Endothelial cell of umbilical vein (primary cell): ENCODE data around the gene NABP1. TPM values are rescaled to one million over a fixed set of nuclear protein-coding genes. Genes with fewer than 3 reads are reported as not detected.
A peak's percentile ranks its signal among the peaks of the same experiment; 100 is the strongest.

Experiments used
- BruUV-seq: library from RNA; stranded (reverse); fragments of 400-500 nt; replicated peaks from 2 replicates; lab custom pipeline; 2021; lab: Mats Ljungman, UMichigan
- CTCF ChIA-PET: fragments of 300-600, 350-600 bp; sonication (Branson Sonifier 250); formaldehyde crosslinking; loops from one replicate; lab custom pipeline; 2021; ENCODE audit warnings: antibody characterized with exemption, inconsistent platforms; lab: Charles Lee
- POLR2A ChIA-PET: fragments of 300-600, 350-600 bp; sonication (Branson Sonifier 250); formaldehyde crosslinking; loops from one replicate; lab custom pipeline; 2021; ENCODE audit warnings: antibody characterized with exemption, inconsistent platforms; lab: Charles Lee
- DNase-seq: peaks from one replicate; pipeline ENCODE4 v3.0.0-alpha.2; 2011; ENCODE audit warnings: low read depth, low spot score
- FAIRE-seq: peaks from 2 replicates; lab custom pipeline; 2011; peaks lifted over from hg19 to GRCh38; lab: Jason Lieb, UNC
- H2AFZ ChIP-seq: 2 replicates; pipeline ENCODE4 v1.6.0; 2012; ENCODE audit warnings: low read depth, low read length, control low read depth, inconsistent platforms
- H3K27ac ChIP-seq: 2 replicates; pipeline ENCODE4 v1.5.1; 2011; ENCODE audit warnings: low read depth, mild to moderate bottlenecking, control low read depth, low read length, moderate library complexity; ENCODE audit not compliant: insufficient read depth
- H3K27me3 ChIP-seq, 2 experiments: 2 replicates each; pipeline versions ENCODE4 v1.6.0 to v1.6.1; 2011; ENCODE audit warnings: low read length in 2 of 2, mixed read lengths in 1 of 2; ENCODE audit not compliant: control insufficient read depth in 2 of 2, insufficient read depth in 2 of 2
- H3K36me3 ChIP-seq, 2 experiments: 2 replicates in 1 of 2; 3 replicates in 1 of 2; pipeline ENCODE4 v1.5.1; 2011; ENCODE audit warnings: low read length in 2 of 2, mild to moderate bottlenecking in 1 of 2, moderate library complexity in 1 of 2; ENCODE audit not compliant: control insufficient read depth in 2 of 2, insufficient read depth in 2 of 2; ENCODE audit errors: extremely low read depth in 1 of 2
- H3K4me1 ChIP-seq: 3 replicates; pipeline ENCODE4 v1.5.1; 2011; ENCODE audit warnings: mild to moderate bottlenecking, low read length; ENCODE audit not compliant: control insufficient read depth, insufficient read depth; ENCODE audit errors: extremely low read depth
- H3K4me2 ChIP-seq: 2 replicates; pipeline ENCODE4 v1.6.1; 2011; ENCODE audit warnings: low read length, control low read depth, mixed read lengths; ENCODE audit not compliant: insufficient read depth
- H3K4me3 ChIP-seq, 3 experiments: fragments of 200-600 bp in 1 of 3; sonication (generic), shearing (Covaris generic) in 1 of 3; replicated peaks in 1 of 3; 2 replicates each; pipeline ENCODE4 v1.5.1; 2011 to 2016; ENCODE audit warnings: control low read depth in 3 of 3, low read length in 3 of 3, mild to moderate bottlenecking in 2 of 3, inconsistent platforms in 1 of 3, low read depth in 1 of 3, moderate library complexity in 1 of 3; ENCODE audit not compliant: insufficient read depth in 1 of 3
- H3K79me2 ChIP-seq: 2 replicates; pipeline ENCODE4 v1.6.0; 2012; ENCODE audit warnings: low read length, inconsistent platforms; ENCODE audit not compliant: control insufficient read depth, insufficient read depth
- H3K9ac ChIP-seq: replicated peaks from 2 replicates; pipeline ENCODE3; 2011; ENCODE audit warnings: low read length, control low read depth; ENCODE audit not compliant: insufficient read depth; ENCODE audit errors: extremely low read depth
- H3K9me1 ChIP-seq: replicated peaks from 3 replicates; pipeline ENCODE4 v1.6.0; 2011; ENCODE audit warnings: mild to moderate bottlenecking, low read length; ENCODE audit not compliant: control insufficient read depth, insufficient read depth; ENCODE audit errors: extremely low read depth
- H3K9me3 ChIP-seq: replicated peaks from 2 replicates; pipeline ENCODE4 v1.5.1; 2012; ENCODE audit warnings: low read length, inconsistent platforms; ENCODE audit not compliant: control insufficient read depth, insufficient read depth
- H4K20me1 ChIP-seq: replicated peaks from 2 replicates; pipeline ENCODE3; 2011; ENCODE audit warnings: mild to moderate bottlenecking, low read length; ENCODE audit not compliant: control insufficient read depth, insufficient read depth; ENCODE audit errors: extremely low read depth
- CTCF ChIP-seq, 2 donors: IDR thresholded peaks; 1 replicate in 1 of 2; 2 replicates in 1 of 2; pipeline ENCODE4 v1.5.1; 2011; ENCODE audit warnings: low read length in 2 of 2, mild to moderate bottlenecking in 2 of 2, moderate library complexity in 2 of 2, control low read depth in 1 of 2, inconsistent platforms in 1 of 2, low read depth in 1 of 2; ENCODE audit not compliant: insufficient read depth in 1 of 2; ENCODE audit errors: extremely low read depth in 1 of 2
- EZH2 ChIP-seq: IDR thresholded peaks from 2 replicates; pipeline ENCODE4 v1.6.1; 2012; ENCODE audit warnings: borderline replicate concordance, low read depth, mild to moderate bottlenecking, moderate library complexity, low read length, inconsistent platforms; ENCODE audit not compliant: severe bottlenecking
- GATA2 ChIP-seq: IDR thresholded peaks from 2 replicates; pipeline ENCODE4 v1.7.0; 2011; ENCODE audit warnings: low read depth, mild to moderate bottlenecking, moderate library complexity, mixed read lengths, low read length; ENCODE audit not compliant: insufficient read length, insufficient read depth
- MYC ChIP-seq: IDR thresholded peaks from one replicate; pipeline ENCODE4 v1.6.1; 2011; ENCODE audit warnings: mild to moderate bottlenecking, low read depth, low read length
- POLR2AphosphoS5 ChIP-seq: IDR thresholded peaks from 2 replicates; pipeline ENCODE4 v1.6.1; 2012; ENCODE audit warnings: low read depth, mild to moderate bottlenecking, control low read depth, low read length, moderate library complexity; ENCODE audit not compliant: insufficient read depth
- dilution Hi-C: fragments of 300-500 bp; cut with MboI; formaldehyde crosslinking; loops from one replicate; pipeline ENCODE4 v1.15.0; 2019; ENCODE audit warnings: low sequenced_read_pairs; ENCODE audit not compliant: extremely low pct_ligation_motif_present
- intact Hi-C: fragments of 100-400 bp; cut with micrococcal nuclease; formaldehyde crosslinking; loops from one replicate; pipeline ENCODE4 v1.10.0; 2022
- polyA plus RNA-seq, 4 experiments: library from polyadenylated mRNA; depleted of rRNA in 3 of 4; stranded (reverse) in 3 of 4; unstranded in 1 of 4; fragments of >200 nt; gene quantifications; 2 replicates each; pipeline versions ENCODE4 v1.2.1 to v1.2.3, GENCODE V29; 2011 to 2012; ENCODE audit warnings: missing spikeins in 1 of 4
- total RNA-seq: library from RNA; stranded (reverse); gene quantifications from 2 replicates; pipeline ENCODE4 v1.2.3, GENCODE V29; 2021

The NABP1 gene
- total and polyA plus RNA-seq, 2 donors (not counting 3 experiments of a cell fraction or from before 2014, with no cell fraction given) = 14.7 to 47.6 TPM

GRCh38 chr2:191676790-191677645 lies 918 bp upstream of the NABP1 start:
- ChIA-PET CTCF (interaction anchor here (0.6 to 2.7 kb wide), 6 partner anchors 12 to 110 kb away, joined by 3 to 19 read pairs (median 3); no protein-coding TSS in a partner anchor), POLR2A (interaction anchor here (0.6 to 2.0 kb wide), 33 partner anchors 8 to 1625 kb away, joined by 3 to 25 read pairs (median 4); partner anchors contain the start of genes CAVIN2 and TMEFF2)
- Histone ChIP-seq H3K79me2 (peaks cover 36% of the 10 kb centered on the region), H3K9me1 (no peaks in the 10 kb centered on the region), H3K9ac (peak overlapping the region; percentile 92), H3K4me2 (peak overlapping the region; percentile 83), H2AFZ (peak overlapping the region; percentile 37), H3K4me3 (peak overlapping the region; percentile 54 to 81 (median 60)), H3K4me1 (peaks cover 40% of the 10 kb centered on the region), H3K36me3 (peaks cover 0 to 1% of the 10 kb centered on the region in 2 experiments), H3K27me3 (no peaks in the 10 kb centered on the region), H3K27ac (peak overlapping the region; percentile 94), H4K20me1 (no peaks in the 10 kb centered on the region), H3K9me3 (no peaks in the 10 kb centered on the region)
- peak; percentile 74 for DNase-seq
- dilution Hi-C loops (no loop called here), intact Hi-C loops (loop anchor here (1.0 to 5.0 kb wide), 5 partner anchors 40 to 295 kb away; partner anchors contain the start of gene CAVIN2)
- TSS peak; percentile 71 for BruUV-seq
- peak; percentile 33 for FAIRE-seq
- TF ChIP-seq MYC (no peak), POLR2AphosphoS5 (no peak), GATA2 (no peak), EZH2 (no peak), CTCF (IDR thresholded peaks at IDR 0.05; ENCODE audit: extremely low read depth in 1 of 2, insufficient read depth in 1 of 2, low read depth in 1 of 2, low read length in 2 of 2) (no peak)
